Neural progenitor cell (in vitro differentiated cells): ENCODE results near the gene NKX1-2. TPM values are rescaled to one million over a fixed set of nuclear protein-coding genes. Genes with fewer than 3 reads are reported as not detected.

Experiments
- DNase-seq: peaks from one replicate; pipeline ENCODE4 v3.0.0-alpha.2; 2016; ENCODE audit warnings: low spot score
- H2AFZ ChIP-seq: fragments of 200-600 bp; sonication (generic); replicated peaks from 2 replicates; pipeline ENCODE4 v1.6.1; 2016; ENCODE audit warnings: antibody characterized with exemption
- H3F3A ChIP-seq: fragments of 200-600 bp; sonication (generic); 2 replicates; pipeline ENCODE4 v1.6.1; 2016; ENCODE audit warnings: antibody characterized with exemption, low read depth
- H3K27ac ChIP-seq: fragments of 200-600 bp; sonication (generic); 2 replicates; pipeline ENCODE4 v1.5.1; 2016; ENCODE audit warnings: mild to moderate bottlenecking
- H3K27me3 ChIP-seq: fragments of 200-600 bp; sonication (generic); 2 replicates; pipeline ENCODE4 v1.6.1; 2016; ENCODE audit warnings: mild to moderate bottlenecking, moderate library complexity
- H3K36me3 ChIP-seq: fragments of 200-600 bp; sonication (generic); 2 replicates; pipeline ENCODE4 v1.5.1; 2016
- H3K4me1 ChIP-seq: fragments of 200-600 bp; sonication (generic); 2 replicates; pipeline ENCODE4 v1.6.1; 2016; ENCODE audit warnings: mixed run types
- H3K4me2 ChIP-seq: fragments of 200-600 bp; sonication (generic); 2 replicates; pipeline ENCODE4 v1.6.1; 2016
- H3K4me3 ChIP-seq: fragments of 200-600 bp; sonication (generic); 2 replicates; pipeline ENCODE4 v1.5.1; 2016
- H3K79me2 ChIP-seq: fragments of 200-600 bp; sonication (generic); 2 replicates; pipeline ENCODE4 v1.6.1; 2016; ENCODE audit warnings: low read depth
- H3K9ac ChIP-seq: fragments of 200-600 bp; sonication (generic); 2 replicates; pipeline ENCODE4 v1.6.1; 2016
- H3K9me3 ChIP-seq: fragments of 200-600 bp; sonication (generic); 2 replicates; pipeline ENCODE4 v1.5.1; 2016; ENCODE audit warnings: low read depth
- H4K20me1 ChIP-seq: fragments of 200-600 bp; sonication (generic); 2 replicates; pipeline ENCODE4 v1.6.1; 2016; ENCODE audit warnings: low read depth
- H3K27ac Mint-ChIP-seq: 3 replicates; pipeline ENCODE4 v1.8.0; 2021; ENCODE audit warnings: mixed read lengths
- H3K27me3 Mint-ChIP-seq: 2 replicates; pipeline ENCODE4 v1.8.0; 2022; ENCODE audit warnings: low read depth, mild to moderate bottlenecking, inconsistent platforms, moderate library complexity, mixed read lengths; ENCODE audit not compliant: insufficient read depth
- H3K36me3 Mint-ChIP-seq: 3 replicates; pipeline ENCODE4 v1.8.0; 2021; ENCODE audit warnings: mixed read lengths
- H3K4me1 Mint-ChIP-seq: 3 replicates; pipeline ENCODE4 v1.8.0; 2021; ENCODE audit warnings: mixed read lengths
- H3K4me3 Mint-ChIP-seq: 3 replicates; pipeline ENCODE4 v1.8.0; 2021; ENCODE audit warnings: mild to moderate bottlenecking, moderate library complexity, mixed read lengths
- H3K9me3 Mint-ChIP-seq: 3 replicates; pipeline ENCODE4 v1.8.0; 2020; ENCODE audit warnings: mixed read lengths
- CTCF ChIP-seq: fragments of 200-600 bp; sonication (generic); IDR thresholded peaks from 2 replicates; pipeline ENCODE4 v1.5.1; 2017; ENCODE audit warnings: antibody characterized with exemption, mild to moderate bottlenecking
- EZH2 ChIP-seq: fragments of 200-600 bp; sonication (generic); IDR thresholded peaks from 2 replicates; pipeline ENCODE4 v1.6.1; 2017; ENCODE audit warnings: antibody characterized with exemption, mild to moderate bottlenecking, moderate library complexity
- EZH2phosphoT487 ChIP-seq: fragments of 200-600 bp; sonication (generic); IDR thresholded peaks from 2 replicates; pipeline ENCODE4 v1.6.1; 2017; ENCODE audit warnings: antibody characterized with exemption
- total RNA-seq: library from RNA; depleted of rRNA; stranded (reverse); fragments of >200 nt; gene quantifications from 2 replicates; pipeline ENCODE4 v1.2.3, GENCODE V29; 2015; ENCODE audit warnings: low replicate concordance

Gene NKX1-2
- total RNA-seq, 1 donor from 2014 or later = not detected

- no peak for DNase-seq
- no peaks in the 10 kb centered on the region for H3K4me1 ChIP-seq
- H3F3A ChIP-seq = no peaks in the 10 kb centered on the region
- peaks cover 8% of the 10 kb centered on the region for H3K79me2 ChIP-seq
- peak overlapping the region; percentile 75 for H3K4me2 ChIP-seq
- H4K20me1 ChIP-seq = peaks cover 6% of the 10 kb centered on the region
- no peaks in the 10 kb centered on the region for H3K9me3 Mint-ChIP-seq
- H2AFZ ChIP-seq = peak overlapping the region; percentile 99
- H3K4me3 Mint-ChIP-seq = peak overlapping the region; percentile 90
- H3K36me3 Mint-ChIP-seq = no peaks in the 10 kb centered on the region
- peaks cover 26% of the 10 kb centered on the region for H3K4me1 Mint-ChIP-seq
- no peak overlapping the region for H3K27ac ChIP-seq
- no peaks in the 10 kb centered on the region for H3K36me3 ChIP-seq
- peaks cover 15% of the 10 kb centered on the region for H3K27me3 Mint-ChIP-seq
- H3K9ac ChIP-seq = no peak overlapping the region
- no peaks in the 10 kb centered on the region for H3K9me3 ChIP-seq
- peak overlapping the region; percentile 97 for H3K4me3 ChIP-seq
- H3K27ac Mint-ChIP-seq = no peak overlapping the region
- H3K27me3 ChIP-seq = peaks cover 23% of the 10 kb centered on the region
- TF ChIP-seq CTCF (no peak), EZH2phosphoT487 (no peak), EZH2 (no peak)
Measured at GRCh38 chr10:124462348-124462695, 12.5 kb upstream of the NKX1-2 start.

GRCh38 chr10:124461642-124462347, 12.0 kb upstream of the NKX1-2 start, which contains the start of gene LHPP:
Gene LHPP (plus strand): TSS chr10:124461823. CDS start chr10:124461863, 40 bp downstream.
- Histone ChIP-seq H3K9ac (no peak within 1 kb of the TSS), H3K9me3 (no peaks in the 10 kb centered on the region), H3K4me3 (peak within 1 kb of the TSS; percentile 97), H3K36me3 (no peaks in the 10 kb centered on the region), H3K27ac (no peak within 1 kb of the TSS), H3K79me2 (peaks cover 8% of the 10 kb centered on the region), H3F3A (no peaks in the 10 kb centered on the region), H3K27me3 (peaks cover 28% of the 10 kb centered on the region), H3K4me1 (peaks cover 2% of the 10 kb centered on the region), H4K20me1 (peaks cover 6% of the 10 kb centered on the region), H3K4me2 (peak within 1 kb of the TSS; percentile 75), H2AFZ (peak within 1 kb of the TSS; percentile 99)
- TF ChIP-seq CTCF = peak; percentile 54
- no peak for TF ChIP-seq EZH2phosphoT487
- H3K4me1 Mint-ChIP-seq = peaks cover 28% of the 10 kb centered on the region
- H3K27me3 Mint-ChIP-seq = peaks cover 15% of the 10 kb centered on the region
- peak within 1 kb of the TSS; percentile 88 for H3K27ac Mint-ChIP-seq
- no peaks in the 10 kb centered on the region for H3K36me3 Mint-ChIP-seq
- peak within 1 kb of the TSS; percentile 90 for H3K4me3 Mint-ChIP-seq
- peak; percentile 85 for DNase-seq
- no peaks in the 10 kb centered on the region for H3K9me3 Mint-ChIP-seq

GRCh38 chr10:124460144-124460543, 10.3 kb upstream of the NKX1-2 start:
- Histone ChIP-seq H3K9ac (no peak overlapping the region), H3K4me1 (peaks cover 4% of the 10 kb centered on the region), H3K27ac (no peak overlapping the region), H3K4me2 (no peak overlapping the region), H2AFZ (no peak overlapping the region), H3K9me3 (no peaks in the 10 kb centered on the region), H3K4me3 (no peak overlapping the region), H3K79me2 (peaks cover 8% of the 10 kb centered on the region), H3F3A (no peaks in the 10 kb centered on the region), H3K27me3 (peaks cover 44% of the 10 kb centered on the region), H4K20me1 (no peaks in the 10 kb centered on the region), H3K36me3 (no peaks in the 10 kb centered on the region)
- Mint-ChIP-seq H3K4me1 (peaks cover 29% of the 10 kb centered on the region), H3K27ac (no peak overlapping the region), H3K36me3 (no peaks in the 10 kb centered on the region), H3K27me3 (peaks cover 25% of the 10 kb centered on the region), H3K9me3 (no peaks in the 10 kb centered on the region), H3K4me3 (no peak overlapping the region)
- DNase-seq = no peak
- TF ChIP-seq CTCF (no peak), EZH2 (no peak), EZH2phosphoT487 (no peak)
